ENCODE measurements around the gene ERP27.

Gene ERP27

DNA sequence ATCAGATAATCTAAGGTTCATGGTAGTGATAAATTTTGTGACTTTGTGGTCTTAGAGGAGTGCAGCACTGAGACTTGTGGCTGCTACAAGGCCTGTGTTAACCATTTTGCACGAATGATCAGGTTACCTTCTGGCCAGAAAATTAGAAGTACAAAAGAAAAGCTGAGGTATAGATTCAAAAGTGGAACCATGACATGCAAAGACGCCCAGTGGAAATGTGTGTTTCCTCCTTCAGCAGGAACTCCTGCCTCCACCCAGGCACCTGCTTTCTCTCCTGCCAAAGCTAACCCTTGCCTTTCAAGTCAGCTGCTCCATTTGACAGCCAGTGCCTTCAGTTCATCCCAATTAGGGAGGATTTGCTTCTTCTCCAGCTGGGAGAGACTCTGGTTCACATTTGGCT is 44.7 kb upstream of the ERP27 start:
- TF ChIP-seq, protein P1, sequence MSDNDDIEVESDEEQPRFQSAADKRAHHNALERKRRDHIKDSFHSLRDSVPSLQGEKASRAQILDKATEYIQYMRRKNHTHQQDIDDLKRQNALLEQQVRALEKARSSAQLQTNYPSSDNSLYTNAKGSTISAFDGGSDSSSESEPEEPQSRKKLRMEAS (IDR thresholded peaks at IDR 0.05), result no peak

DNA sequence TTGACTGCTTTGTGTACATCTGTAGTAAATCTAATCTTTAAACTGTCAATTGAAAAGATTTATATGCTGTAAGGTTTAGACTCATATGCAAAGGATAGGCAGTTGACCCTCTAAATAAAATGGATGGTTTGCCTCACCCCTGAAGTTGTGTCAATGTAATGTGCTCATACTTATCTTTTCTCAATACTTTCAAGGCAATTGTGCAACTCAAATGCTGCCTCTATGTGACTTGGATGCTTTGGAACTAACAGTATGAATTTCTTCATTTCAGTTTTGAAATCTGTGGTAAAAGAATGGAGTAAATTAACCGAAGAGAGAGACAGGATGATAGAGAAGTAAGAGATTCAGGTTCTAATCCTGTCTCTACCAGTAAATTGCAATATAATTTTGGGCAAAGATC is 44.2 kb upstream of the ERP27 start:
- no peak for TF ChIP-seq EP300 (IDR thresholded peaks at IDR 0.05; ENCODE audit: borderline replicate concordance)
- TF ChIP-seq, protein P1 (IDR thresholded peaks at IDR 0.05), result no peak
- no peak for TF ChIP-seq ZBTB7A (IDR thresholded peaks at IDR 0.05; ENCODE audit: low read depth)
- TF ChIP-seq TCF12 (IDR thresholded peaks at IDR 0.05; ENCODE audit: low read depth), result no peak
- no peak for TF ChIP-seq NFIC (IDR thresholded peaks at IDR 0.05)
- no peak for TF ChIP-seq RAD21 (IDR thresholded peaks at IDR 0.05; ENCODE audit: low read depth)
- no peak for TF ChIP-seq YY1 (IDR thresholded peaks at IDR 0.05; ENCODE audit: low read depth)
- TF ChIP-seq FOXM1 (IDR thresholded peaks at IDR 0.05; ENCODE audit: borderline replicate concordance, low read depth), result no peak
- TF ChIP-seq TAF1 (IDR thresholded peaks at IDR 0.05; ENCODE audit: low read depth), result no peak
- TF ChIP-seq TEAD4 (IDR thresholded peaks at IDR 0.05), result no peak
- no peak for TF ChIP-seq CREB1 (IDR thresholded peaks at IDR 0.05; ENCODE audit: low read depth)
- TF ChIP-seq EGR1 (IDR thresholded peaks at IDR 0.05), result no peak
- TF ChIP-seq, protein P2, sequence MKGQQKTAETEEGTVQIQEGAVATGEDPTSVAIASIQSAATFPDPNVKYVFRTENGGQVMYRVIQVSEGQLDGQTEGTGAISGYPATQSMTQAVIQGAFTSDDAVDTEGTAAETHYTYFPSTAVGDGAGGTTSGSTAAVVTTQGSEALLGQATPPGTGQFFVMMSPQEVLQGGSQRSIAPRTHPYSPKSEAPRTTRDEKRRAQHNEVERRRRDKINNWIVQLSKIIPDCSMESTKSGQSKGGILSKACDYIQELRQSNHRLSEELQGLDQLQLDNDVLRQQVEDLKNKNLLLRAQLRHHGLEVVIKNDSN (IDR thresholded peaks at IDR 0.05), result no peak
- TF ChIP-seq, protein P3, sequence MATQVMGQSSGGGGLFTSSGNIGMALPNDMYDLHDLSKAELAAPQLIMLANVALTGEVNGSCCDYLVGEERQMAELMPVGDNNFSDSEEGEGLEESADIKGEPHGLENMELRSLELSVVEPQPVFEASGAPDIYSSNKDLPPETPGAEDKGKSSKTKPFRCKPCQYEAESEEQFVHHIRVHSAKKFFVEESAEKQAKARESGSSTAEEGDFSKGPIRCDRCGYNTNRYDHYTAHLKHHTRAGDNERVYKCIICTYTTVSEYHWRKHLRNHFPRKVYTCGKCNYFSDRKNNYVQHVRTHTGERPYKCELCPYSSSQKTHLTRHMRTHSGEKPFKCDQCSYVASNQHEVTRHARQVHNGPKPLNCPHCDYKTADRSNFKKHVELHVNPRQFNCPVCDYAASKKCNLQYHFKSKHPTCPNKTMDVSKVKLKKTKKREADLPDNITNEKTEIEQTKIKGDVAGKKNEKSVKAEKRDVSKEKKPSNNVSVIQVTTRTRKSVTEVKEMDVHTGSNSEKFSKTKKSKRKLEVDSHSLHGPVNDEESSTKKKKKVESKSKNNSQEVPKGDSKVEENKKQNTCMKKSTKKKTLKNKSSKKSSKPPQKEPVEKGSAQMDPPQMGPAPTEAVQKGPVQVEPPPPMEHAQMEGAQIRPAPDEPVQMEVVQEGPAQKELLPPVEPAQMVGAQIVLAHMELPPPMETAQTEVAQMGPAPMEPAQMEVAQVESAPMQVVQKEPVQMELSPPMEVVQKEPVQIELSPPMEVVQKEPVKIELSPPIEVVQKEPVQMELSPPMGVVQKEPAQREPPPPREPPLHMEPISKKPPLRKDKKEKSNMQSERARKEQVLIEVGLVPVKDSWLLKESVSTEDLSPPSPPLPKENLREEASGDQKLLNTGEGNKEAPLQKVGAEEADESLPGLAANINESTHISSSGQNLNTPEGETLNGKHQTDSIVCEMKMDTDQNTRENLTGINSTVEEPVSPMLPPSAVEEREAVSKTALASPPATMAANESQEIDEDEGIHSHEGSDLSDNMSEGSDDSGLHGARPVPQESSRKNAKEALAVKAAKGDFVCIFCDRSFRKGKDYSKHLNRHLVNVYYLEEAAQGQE (IDR thresholded peaks at IDR 0.05; ENCODE audit: low read depth), result no peak
- TF ChIP-seq CEBPB (IDR thresholded peaks at IDR 0.05), result no peak

DNA sequence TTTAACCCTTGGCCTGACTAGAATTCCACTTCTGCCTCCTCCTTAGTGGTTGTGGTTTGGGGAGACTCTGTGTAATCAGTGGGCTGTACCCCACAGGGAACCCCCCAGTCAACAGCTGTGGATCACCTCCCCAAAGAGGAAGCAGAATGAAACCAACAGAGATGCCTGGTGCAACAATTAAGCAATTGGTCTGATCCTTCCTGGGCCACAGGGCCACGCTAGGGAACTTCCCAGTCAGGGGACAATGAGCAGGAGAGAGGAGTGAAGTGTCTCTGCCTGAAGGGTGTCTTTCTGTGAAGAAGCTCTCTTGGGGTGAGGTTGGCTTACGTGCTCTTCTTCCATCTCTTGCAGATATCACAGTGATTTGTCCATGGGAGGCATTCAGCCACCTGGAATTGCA is 42.7 kb upstream of the ERP27 start:
- TF ChIP-seq, protein P3 (IDR thresholded peaks at IDR 0.05; ENCODE audit: low read depth), result no peak
- TF ChIP-seq CEBPB (IDR thresholded peaks at IDR 0.05) (no peak), EP300 (IDR thresholded peaks at IDR 0.05; ENCODE audit: borderline replicate concordance) (no peak), NFIC (IDR thresholded peaks at IDR 0.05) (no peak), RAD21 (IDR thresholded peaks at IDR 0.05; ENCODE audit: low read depth) (no peak), YY1 (IDR thresholded peaks at IDR 0.05; ENCODE audit: low read depth) (no peak), FOXM1 (IDR thresholded peaks at IDR 0.05; ENCODE audit: borderline replicate concordance, low read depth) (no peak), ZBTB7A (IDR thresholded peaks at IDR 0.05; ENCODE audit: low read depth) (no peak), TCF12 (IDR thresholded peaks at IDR 0.05; ENCODE audit: low read depth) (no peak), EGR1 (IDR thresholded peaks at IDR 0.05) (no peak)
- TF ChIP-seq, protein P1 (IDR thresholded peaks at IDR 0.05), result no peak
- TF ChIP-seq, protein P2 (IDR thresholded peaks at IDR 0.05), result no peak

DNA sequence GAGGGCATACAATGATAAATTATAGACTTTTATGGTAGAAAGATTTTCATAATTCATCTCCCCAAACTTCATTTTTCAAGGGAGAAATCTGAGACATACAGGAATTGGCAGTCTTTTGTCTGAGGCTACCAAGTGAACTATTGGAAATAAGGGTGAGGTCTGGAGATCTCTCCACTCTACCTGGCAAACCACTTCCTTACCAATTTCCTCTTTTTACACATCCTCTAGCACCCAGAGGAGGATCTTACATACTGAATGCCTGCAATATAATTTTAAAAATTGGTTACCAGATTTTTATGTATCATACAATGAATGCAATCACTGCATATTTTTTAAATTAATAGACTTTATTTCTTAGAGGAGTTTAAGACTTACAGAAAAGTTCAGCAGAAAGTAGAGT is 41.1 kb upstream of the ERP27 start:
- no peak for TF ChIP-seq ZBTB7A (IDR thresholded peaks at IDR 0.05; ENCODE audit: low read depth)
- TF ChIP-seq, protein P1 (IDR thresholded peaks at IDR 0.05), result no peak

DNA sequence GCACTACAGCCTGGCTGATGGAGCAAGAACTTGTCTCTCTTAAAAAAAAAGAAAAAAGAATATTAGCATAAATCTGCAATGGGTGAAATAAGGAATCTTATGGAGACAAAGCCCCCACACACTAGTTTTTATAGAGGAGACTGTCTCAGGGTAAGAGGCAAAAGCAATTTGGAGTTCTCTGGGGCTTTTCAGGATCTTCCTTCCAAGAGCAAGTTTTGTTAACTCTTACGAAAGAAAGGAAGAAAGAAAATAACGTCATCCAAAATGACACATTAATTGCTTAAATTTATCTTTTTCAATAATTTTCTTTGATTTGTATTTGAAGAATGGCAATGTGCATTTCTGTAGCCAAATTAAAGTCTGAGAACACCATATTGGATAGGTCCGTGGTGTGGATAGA is 38.3 kb upstream of the ERP27 start:
- TF ChIP-seq, protein P3 (IDR thresholded peaks at IDR 0.05; ENCODE audit: low read depth), result no peak
- TF ChIP-seq ZBTB7A (IDR thresholded peaks at IDR 0.05; ENCODE audit: low read depth) (no peak), EP300 (IDR thresholded peaks at IDR 0.05; ENCODE audit: borderline replicate concordance) (no peak), RAD21 (IDR thresholded peaks at IDR 0.05; ENCODE audit: low read depth) (no peak), TCF12 (IDR thresholded peaks at IDR 0.05; ENCODE audit: low read depth) (no peak), YY1 (IDR thresholded peaks at IDR 0.05; ENCODE audit: low read depth) (no peak)

Data from Ishikawa (cell line).